Suprapubic skin (tissue), 3 donors: ENCODE measurements around the gene KNTC1.
"Not testable (repeated sequence)": the region's sequence is repeated elsewhere in the genome, so short reads cannot be mapped to it uniquely, and the experiment has no call there.

Source experiments
- POLR2A ChIP-seq, 2 donors: fragments of 450-650 bp; IDR thresholded peaks; one replicate each; pipeline ENCODE4 v1.6.1; 2017; ENCODE audit warnings: antibody characterized with exemption in 2 of 2, mild to moderate bottlenecking in 2 of 2, moderate library complexity in 2 of 2
- TF ChIP-seq, protein P1 (sequence below), 2 donors: fragments of 200-600 bp in 1 of 2; fragments of 450-650 bp in 1 of 2; sonication (generic) in 1 of 2; IDR thresholded peaks; one replicate each; pipeline ENCODE4 v1.5.1; 2016 to 2019; ENCODE audit warnings: antibody characterized with exemption in 2 of 2, mild to moderate bottlenecking in 1 of 2, moderate library complexity in 1 of 2

- TF ChIP-seq, protein P1, sequence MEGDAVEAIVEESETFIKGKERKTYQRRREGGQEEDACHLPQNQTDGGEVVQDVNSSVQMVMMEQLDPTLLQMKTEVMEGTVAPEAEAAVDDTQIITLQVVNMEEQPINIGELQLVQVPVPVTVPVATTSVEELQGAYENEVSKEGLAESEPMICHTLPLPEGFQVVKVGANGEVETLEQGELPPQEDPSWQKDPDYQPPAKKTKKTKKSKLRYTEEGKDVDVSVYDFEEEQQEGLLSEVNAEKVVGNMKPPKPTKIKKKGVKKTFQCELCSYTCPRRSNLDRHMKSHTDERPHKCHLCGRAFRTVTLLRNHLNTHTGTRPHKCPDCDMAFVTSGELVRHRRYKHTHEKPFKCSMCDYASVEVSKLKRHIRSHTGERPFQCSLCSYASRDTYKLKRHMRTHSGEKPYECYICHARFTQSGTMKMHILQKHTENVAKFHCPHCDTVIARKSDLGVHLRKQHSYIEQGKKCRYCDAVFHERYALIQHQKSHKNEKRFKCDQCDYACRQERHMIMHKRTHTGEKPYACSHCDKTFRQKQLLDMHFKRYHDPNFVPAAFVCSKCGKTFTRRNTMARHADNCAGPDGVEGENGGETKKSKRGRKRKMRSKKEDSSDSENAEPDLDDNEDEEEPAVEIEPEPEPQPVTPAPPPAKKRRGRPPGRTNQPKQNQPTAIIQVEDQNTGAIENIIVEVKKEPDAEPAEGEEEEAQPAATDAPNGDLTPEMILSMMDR (IDR thresholded peaks at IDR 0.05) = not testable (repeated sequence)
- not testable (repeated sequence) for TF ChIP-seq POLR2A (IDR thresholded peaks at IDR 0.05)
Measured at GRCh38 chr12:122486360-122486759, 40.7 kb upstream of the KNTC1 start.
